ENCODE data around the gene ALDH4A1.
"Not testable (repeated sequence)": the region's sequence is repeated elsewhere in the genome, so short reads cannot be mapped to it uniquely, and the experiment has no call there.

ALDH4A1 gene

DNA sequence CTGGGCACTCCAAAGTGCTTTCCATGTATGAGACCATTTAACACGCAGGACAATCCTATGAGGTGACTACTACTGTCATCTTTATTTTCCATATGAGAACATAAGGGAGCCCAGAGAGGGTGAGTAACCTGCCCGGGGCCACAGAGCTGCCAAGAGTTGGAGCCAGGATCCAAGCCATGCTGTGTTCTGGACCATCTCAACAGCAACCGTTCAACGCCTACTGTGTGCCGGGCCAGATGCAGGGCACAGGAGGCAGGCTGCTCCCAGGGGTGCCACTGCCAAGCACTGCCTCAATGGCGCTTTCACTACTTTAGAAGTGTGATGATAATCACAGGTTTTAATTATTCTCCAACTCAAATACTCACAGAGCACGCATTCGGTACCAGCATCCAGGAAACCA, 3.8 kb downstream of the ALDH4A1 start:
- DNase-seq, result no peak

DNA sequence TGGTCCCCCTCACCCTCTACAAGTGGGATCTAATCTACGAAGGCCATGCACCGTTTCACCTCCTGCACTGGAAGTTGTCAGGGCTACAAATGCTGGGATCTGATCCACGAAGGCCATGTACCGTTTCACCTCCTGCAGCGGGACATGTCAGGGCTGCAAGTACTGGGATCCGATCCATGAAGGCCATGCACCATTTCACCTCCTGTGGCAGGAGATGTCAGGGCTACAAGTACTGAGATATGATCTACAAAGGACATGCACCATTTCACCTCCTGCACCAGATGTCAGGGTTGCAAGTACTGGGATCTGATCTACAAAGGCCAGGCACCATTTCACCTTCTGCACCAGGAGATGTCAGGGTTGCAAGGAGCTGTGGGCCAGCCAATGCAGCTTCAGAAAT, 7.0 kb downstream of the ALDH4A1 start:
- DNase-seq, result no peak

GRCh38 chr1:18893120-18893519, 9.2 kb downstream of the ALDH4A1 start:
- DNase-seq, result no peak

DNA sequence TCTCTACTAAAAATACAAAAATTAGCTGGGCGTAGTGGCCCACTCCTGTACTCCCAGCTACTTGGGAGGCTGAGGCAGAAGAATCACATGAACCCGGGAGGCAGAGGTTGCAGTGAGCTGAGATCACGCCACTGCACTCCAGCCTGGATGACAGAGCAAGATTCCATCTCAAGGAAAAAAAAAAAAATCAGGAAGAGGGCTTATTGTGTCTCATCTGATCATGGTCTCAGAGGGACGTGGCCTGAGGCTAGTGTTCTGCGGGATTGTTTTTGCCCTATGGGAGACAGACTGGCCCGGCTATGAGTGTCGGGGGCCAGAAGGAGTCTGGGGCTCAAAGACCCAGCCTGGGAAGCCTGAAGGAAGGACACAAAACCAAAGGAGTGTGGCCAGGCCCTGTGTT, 10.5 kb downstream of the ALDH4A1 start:
- not testable (repeated sequence) for DNase-seq

GRCh38 chr1:18891426-18891780, 11.0 kb downstream of the ALDH4A1 start:
- no peak for DNase-seq

DNA sequence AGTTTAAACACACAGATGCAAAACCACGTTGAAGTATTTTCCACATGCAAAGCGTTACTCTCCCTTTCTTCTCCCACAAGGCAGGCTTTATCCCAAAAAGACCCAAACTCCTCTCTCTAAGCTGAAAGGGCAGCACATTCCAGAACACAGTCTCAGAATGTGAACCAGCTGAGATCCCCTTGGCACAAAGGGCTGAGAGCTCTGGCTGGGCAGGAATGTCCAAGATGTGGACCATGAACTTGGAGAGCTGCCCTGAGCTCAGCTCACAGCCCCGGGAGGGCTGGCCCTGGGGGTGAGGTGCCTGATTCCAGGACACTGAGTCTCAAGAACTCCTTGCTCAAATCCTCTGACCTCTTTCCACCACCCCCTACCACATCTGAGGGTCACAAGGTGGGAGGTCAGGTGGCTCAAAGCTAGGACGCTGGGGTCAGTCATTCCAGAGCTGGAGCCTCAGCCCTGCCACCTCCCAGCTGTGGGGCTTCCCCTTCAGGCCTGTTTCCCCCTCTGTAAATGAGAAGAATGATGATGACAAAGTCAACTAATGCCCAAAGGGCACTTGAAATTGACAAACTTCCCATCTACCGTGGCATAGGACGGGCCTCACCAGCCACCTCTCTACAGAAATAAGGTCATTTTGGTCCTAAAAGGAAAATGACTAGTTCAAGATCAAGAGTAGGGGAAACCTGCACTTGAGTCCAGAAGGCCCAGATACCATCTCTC, 11.5 kb downstream of the ALDH4A1 start:
- no peak for DNase-seq

GRCh38 chr1:18886003-18886335, 16.4 kb downstream of the ALDH4A1 start:
- DNase-seq, result no peak

GRCh38 chr1:18885311-18886002, 16.9 kb downstream of the ALDH4A1 start:
- DNase-seq, result no peak

DNA sequence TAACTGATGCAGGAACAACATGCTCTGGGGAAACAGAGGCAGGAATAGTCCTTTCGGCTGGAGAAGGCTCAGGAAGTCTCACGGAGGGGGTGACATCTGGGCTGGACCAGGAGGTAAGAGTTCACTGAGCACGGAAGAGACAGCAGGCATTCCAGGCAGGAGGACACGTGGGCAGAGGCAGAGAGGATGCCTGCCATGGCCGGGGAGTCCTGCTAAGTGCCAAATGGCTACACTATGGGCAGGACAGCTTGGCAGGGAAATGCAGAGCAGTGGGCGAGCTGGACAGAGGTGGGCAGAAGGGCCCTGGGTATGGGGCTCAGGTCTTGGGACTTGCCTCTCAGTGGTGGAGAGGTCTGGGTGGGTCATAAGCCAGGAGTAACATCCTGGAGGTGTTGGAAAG, 17.6 kb downstream of the ALDH4A1 start:
- no peak for DNase-seq

GRCh38 chr1:18884419-18884717, 18.0 kb downstream of the ALDH4A1 start:
- no peak for DNase-seq

DNA sequence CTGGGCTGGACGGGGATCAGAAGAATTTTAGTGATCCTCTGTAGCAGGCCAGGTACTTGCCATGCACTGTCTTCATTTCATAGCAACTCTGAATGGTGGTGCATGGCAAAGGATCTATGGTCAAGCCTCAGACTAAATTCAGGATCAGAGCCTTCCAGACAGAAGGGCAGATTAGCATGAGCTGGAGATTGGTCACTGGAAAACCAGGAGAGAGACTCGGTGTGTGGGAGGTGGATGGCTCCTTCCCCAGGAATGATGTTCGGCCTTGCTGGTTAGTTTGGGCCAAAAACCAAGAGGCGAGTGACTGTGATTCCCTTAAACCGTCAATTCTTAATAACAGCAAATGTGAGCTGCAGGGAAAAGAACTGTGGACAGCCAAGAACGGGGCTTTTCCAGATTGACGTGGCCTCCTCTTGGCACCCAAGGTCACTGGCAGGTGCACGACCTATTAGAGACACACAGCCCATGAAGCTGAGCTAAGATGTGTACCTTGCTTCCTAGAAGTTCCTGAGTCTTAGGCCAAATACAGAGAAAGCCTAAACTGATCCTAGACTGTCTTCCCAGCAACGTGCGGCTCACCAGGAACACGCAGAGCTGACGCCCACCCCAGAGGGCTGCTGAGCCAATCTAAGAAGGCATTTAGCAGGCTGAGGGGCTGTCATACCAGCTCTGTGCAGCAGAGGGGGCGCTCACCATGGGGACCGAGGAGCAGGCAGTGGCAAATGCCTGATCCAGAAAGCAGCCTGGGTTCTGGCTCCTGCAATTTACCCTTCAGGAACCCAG, 18.5 kb downstream of the ALDH4A1 start:
- DNase-seq, result peak; percentile 81

DNA sequence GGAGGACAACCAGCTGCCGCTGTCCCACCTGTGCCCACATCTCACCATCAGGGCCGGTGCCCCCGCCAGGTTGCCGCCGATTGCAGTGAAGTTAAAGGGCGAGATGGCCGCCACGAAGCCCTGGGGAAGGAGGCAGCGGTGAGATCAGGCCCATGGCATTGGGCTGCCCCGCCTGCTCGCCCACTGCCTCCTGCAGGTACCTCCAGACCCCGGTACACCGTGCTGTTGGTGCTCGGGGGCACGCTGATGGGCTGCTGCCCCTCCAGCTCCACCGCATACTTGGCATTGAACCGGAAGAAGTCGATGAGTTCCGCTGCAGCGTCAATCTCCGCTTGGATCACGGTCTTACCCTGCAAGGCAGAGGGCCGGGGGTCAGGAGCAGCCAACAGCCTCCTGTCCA, 19.3 kb downstream of the ALDH4A1 start:
- no peak for DNase-seq

- DNase-seq, result no peak
Observed at GRCh38 chr1:18882486-18882885, 19.9 kb downstream of the ALDH4A1 start.

- no peak for DNase-seq
Observed at GRCh38 chr1:18881642-18882431, 20.5 kb downstream of the ALDH4A1 start.

GRCh38 chr1:18881164-18881563, 21.2 kb downstream of the ALDH4A1 start:
- DNase-seq, result no peak

DNA sequence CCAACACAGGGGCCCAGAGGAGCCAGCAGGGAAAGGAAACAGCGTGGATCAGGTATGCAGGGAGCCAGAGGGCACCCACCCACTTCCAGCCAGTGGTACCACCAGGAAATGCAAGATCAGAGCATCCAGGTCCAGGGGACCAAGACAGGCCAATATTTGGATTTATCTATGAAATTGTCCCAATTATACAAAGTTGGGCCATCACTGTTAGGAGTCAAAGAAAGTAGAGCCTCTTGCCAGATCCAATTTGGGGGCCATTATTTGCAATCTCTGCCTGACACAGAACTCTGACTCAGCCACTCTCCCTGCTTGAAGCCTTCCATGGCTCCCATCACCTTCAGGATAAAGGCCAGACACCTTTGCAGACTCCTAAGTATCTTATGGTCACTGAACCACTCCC, 21.8 kb downstream of the ALDH4A1 start:
- no peak for DNase-seq

DNA sequence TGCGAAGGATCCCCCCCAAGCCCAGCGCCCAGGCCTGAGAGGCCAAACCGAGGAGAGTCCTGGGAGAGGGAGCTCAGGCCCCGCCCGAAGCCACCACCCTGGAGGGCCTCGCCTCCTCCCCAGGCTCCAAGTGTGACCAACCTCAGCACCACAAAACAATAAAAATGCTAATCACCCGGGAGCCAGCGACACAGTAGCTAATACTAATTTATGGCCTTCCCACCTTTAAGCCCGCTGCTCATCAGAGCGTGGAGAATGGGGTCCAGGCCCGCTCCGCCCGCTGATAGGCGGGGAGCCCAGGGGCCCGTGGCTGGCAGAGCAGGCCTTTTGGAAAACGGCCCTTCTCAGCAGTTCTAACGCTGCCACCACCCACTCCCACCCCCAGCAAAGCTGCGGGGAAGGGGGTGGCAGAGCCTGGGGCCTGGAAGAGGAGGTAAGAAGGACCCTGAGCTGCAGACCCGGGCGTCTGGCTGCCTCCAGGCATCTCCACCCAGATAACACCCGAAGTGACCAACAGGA, 22.5 kb downstream of the ALDH4A1 start:
- DNase-seq, result no peak

GRCh38 chr1:18879215-18879790, 23.1 kb downstream of the ALDH4A1 start:
- DNase-seq, result no peak

- no peak for DNase-seq
Observed at GRCh38 chr1:18878538-18879214, 23.7 kb downstream of the ALDH4A1 start.

DNA sequence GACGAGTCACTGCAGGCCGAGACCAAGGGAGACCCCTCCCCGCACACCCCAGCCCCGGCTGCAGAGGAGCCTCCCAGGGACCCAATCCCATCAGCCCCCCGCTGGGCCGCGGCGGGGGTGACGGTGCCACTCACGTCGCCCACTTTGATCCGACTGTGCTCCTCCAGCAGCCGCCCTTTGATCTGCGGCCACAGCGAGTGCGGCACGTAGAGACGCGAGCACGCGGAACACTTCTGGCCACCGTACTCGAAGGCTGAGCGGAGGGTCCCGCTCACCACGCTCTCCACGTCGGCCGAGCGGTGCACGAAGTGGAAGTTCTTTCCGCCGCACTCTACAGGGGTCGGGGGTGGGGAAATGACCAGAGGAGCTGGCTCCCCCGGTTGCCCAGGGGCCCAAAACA, 25.1 kb downstream of the ALDH4A1 start:
- no peak for DNase-seq

DNA sequence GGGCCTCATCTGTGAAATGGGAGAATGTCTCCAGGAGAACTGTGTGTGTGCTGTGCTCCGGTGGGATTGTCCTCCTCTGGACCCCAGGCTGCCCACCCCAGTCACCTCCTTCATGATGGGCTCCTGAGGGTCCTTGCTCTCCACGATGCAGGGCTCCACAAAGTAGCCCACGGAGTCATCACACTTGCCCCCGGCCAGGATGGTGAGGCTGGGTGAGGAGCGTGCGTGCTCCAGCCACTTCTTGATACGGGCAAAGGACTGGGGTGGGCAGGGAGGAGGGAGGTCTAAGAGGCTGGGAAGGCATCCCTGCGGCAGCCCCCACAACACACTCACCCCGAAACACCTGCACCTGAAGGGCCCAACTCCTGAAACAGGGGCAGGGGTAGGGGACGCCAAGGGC, 26.1 kb downstream of the ALDH4A1 start:
- DNase-seq, result no peak

DNA sequence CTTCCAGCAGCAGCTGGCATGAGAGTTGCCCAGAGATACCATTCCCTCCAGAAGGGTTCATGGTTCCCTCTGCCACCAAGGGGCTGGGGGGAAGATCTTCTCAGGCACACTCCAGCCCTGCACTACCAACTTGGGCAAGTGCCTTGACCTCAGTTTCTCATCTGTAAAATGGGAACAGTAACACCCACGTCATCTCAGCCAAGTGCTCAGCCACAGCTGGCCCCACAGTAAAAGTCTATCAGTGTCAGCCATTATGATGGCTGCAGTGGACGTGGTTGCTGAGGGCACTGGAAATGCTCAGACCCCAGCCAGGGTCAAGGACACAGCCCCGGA, 26.6 kb downstream of the ALDH4A1 start:
- no peak for DNase-seq
